Skin of body (tissue), 2 donors: ENCODE results near the gene TREML1. TPM values are rescaled to one million over a fixed set of nuclear protein-coding genes. Genes with fewer than 3 reads are reported as not detected.

ENCODE experiments used
- DNase-seq: peaks from one replicate; lab custom pipeline; 2025; lab: John Stamatoyannopoulos, UW
- total RNA-seq: library from RNA; depleted of rRNA; stranded (reverse); fragments of >200 nt; gene quantifications from one replicate; pipeline ENCODE4 v1.2.3, GENCODE V29; 2014

TREML1 gene
- total RNA-seq, 1 donor from 2014 or later = 0.49 TPM

DNA sequence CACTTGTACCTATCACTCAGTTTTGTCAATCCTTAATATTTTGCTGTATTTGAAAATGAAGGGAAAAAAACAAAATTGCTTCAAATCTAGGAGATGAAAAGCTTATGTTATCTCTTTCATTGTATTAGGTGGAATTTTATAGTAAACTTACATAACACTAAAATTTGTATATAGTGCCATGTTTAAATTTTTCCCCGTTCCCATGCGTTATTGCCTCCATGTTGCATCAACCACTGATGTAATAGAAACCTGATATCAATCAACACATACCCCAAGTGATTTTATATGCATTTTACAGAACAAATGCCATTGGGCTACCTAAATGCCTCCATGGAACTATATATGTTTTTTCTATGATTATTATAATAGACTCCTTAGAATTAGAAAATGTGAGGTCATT, 23.5 kb upstream of the TREML1 start:
- no peak for DNase-seq

DNA sequence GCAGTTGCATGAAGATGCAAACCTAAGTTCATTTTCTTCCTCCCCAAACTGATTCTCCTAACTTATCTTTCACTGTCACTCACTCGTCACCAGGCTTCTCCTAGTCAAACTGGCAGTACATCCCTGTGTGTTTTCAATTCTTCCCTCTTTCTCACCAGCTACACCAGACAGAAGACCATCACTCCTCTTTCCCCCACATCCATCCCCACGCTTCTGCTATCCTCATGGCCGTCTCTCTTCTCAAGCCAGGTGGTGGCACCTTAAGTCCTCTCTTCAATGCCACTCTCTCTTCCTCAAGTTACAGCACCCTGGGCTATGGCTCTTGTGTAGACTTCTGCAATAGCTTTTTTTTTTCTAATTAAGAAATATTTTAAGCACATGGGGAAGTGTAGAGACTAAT, 23.1 kb upstream of the TREML1 start:
- no peak for DNase-seq

DNA sequence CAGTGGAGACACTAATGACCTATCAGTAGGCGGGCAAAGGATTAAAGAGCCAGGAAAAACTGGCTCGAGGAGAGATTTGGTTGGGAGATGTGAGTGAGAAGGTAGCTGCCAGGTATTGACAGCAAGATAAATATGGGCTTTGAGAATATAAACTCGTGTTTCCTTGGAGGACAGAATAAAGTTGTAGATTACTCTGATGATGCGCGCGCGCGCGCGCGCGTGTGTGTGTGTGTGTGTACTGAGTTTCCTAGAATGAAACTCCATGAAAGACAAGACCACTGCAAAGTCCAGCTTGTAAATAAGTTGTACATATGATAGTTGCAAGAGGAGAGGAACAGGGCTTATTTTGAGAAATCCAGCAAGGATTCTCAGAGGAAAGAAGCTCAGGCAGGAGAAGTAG, 22.0 kb upstream of the TREML1 start:
- DNase-seq = no peak

DNA sequence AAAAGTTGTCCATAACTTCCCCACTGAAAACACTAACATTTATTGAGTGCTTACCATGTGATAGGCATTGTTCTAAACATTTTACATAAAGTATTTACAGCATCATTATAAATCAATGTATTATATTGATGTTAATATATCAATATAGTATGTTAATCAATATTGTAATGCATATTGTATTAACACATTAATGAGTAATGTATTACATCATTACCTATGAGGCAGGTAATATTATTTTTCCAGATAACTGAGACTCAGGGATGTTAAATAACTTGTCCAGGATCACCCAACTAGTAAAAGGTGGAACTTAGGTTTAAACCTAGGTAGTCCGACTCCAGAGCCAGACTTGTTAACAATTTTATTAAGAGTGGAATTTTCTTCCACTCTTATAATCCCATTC, 20.9 kb upstream of the TREML1 start:
- no peak for DNase-seq

- no peak for DNase-seq
Observed at GRCh38 chr6:41174610-41175009, 20.5 kb upstream of the TREML1 start.

DNA sequence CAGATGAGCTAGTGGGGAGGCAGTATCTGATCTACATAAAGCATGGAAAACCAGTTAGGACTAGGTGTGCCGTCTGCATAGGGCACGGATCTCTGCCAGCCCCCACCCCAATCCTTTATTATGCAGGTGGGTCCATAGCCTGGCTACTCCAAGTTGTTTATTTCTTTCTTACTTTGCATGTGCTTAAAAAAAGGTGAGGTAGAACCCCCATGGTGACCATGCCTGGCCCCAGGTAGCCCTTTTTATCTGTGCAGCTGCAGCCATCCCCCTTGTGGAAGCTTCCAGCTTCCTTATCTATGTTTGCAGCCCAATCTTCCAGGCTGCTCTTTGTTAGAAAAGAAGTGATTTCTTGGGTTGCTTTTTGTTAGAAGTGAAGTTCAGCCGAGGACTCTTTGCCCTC, 17.8 kb upstream of the TREML1 start:
- DNase-seq = no peak

DNA sequence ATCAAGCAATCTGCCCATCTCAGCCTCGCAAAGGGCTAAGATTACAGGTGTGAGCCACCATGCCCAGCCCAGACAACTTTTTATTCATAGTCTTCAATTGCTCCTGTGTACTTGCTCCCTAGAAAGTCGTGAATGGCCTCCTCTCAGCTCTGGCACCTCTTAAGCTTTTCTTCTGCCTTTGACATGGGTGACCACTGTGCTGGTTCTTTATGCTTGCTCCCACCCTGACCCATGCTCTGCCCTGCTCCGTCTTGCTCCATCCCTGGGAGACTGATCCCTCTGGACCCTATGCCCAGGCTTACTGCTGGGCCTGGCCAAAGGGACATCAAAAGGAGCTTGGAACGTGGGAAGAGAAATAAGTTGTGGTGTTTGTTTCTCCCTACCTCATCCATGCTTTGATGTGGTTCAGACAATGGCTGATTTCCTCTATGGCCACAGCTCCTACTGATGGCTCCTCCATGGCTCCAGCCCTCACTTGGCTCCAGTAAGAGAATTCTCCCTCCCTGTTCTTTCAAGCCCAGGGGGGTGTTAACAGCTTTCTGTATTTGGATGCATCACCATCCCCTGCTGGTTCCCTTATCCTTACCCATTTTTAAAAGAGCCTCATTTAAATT, 16.5 kb upstream of the TREML1 start:
- DNase-seq = no peak

- no peak for DNase-seq
Observed at GRCh38 chr6:41167173-41167963, 13.2 kb upstream of the TREML1 start.

DNA sequence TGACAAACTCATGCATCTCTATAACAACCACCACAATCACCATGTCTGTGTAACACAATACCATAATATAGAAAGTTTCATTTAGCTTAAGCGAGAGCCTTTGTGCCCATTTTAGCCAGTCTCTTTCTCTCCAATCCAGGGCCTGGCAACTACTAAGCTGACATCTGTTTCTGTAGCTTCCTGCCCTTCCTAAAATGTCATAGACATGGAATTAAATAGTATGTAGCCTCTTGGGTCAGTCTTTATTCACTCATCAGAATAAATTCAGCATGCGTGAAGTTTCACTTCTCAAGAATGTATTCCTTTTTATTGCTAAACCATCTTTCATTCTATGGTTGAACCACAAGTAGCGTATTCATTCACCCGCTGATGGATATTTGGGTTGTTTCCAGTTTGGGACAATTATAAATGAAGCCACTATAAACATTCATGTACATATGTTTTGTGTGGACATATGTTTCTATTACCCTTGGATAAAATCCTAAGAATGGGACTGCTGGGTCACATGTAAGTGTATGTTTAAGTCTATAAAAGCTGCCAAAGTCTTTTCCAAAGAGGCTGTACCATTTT, 10.5 kb upstream of the TREML1 start:
- DNase-seq = peak; percentile 30

DNA sequence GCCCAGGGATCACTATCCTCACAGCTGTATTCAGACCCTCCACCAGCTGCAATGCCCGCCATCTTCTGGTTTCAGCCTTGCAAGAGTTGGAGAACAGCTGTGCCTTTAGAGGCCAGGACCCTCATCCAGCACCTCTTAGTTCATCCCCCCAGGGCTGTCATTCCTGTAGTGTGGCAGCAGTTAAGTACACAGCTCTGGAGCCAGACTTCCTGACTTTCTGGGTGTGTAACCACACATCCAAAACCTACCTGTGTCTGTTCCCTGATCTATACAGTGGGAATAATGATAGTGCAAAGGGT, 9.2 kb upstream of the TREML1 start:
- no peak for DNase-seq

GRCh38 chr6:41162687-41163418, 8.7 kb upstream of the TREML1 start, which contains the start of gene TREM2:
TREM2 (minus strand) TSS chr6:41163116; CDS start chr6:41163082, 34 bp downstream.
- DNase-seq = no peak

GRCh38 chr6:41161851-41162552, 7.9 kb upstream of the TREML1 start:
- no peak for DNase-seq

- DNase-seq = no peak
Observed at GRCh38 chr6:41161380-41161779, 7.2 kb upstream of the TREML1 start.

- no peak for DNase-seq
Observed at GRCh38 chr6:41160933-41161332, 6.8 kb upstream of the TREML1 start.

DNA sequence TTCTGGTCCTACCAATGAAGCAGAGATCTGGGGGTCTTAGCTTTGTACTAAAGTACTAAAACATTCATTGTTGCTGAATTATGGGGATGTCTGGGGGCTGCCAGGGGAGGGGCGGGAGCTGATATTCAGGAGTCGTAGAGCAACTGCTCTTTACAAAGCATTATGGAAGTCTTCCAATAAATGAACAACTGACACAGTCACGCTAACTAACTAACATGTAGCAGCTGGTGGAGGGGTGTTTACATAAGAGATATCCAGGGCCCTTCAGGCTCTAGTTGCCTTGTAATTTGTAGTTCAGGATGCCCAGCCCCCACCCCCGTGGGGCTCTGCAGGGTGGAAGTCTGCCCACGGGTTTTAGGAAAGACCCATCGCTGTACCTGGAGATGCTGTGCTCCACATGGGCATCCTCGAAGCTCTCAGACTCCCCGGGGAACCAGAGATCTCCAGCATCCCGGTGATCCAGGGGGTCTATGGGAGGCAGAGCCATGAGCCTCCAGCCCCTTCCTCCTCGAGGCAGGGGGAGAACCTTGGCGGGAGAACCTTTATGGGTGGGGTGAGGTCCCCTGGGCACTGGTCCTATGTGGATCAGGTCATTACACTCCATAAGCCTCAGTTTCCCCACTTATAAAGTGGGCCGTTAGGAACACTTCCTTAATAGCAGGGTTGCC, 5.4 kb upstream of the TREML1 start:
- no peak for DNase-seq

GRCh38 chr6:41157323-41157722, 3.2 kb upstream of the TREML1 start:
- DNase-seq = no peak

GRCh38 chr6:41156771-41157170, 2.6 kb upstream of the TREML1 start:
- DNase-seq = no peak

DNA sequence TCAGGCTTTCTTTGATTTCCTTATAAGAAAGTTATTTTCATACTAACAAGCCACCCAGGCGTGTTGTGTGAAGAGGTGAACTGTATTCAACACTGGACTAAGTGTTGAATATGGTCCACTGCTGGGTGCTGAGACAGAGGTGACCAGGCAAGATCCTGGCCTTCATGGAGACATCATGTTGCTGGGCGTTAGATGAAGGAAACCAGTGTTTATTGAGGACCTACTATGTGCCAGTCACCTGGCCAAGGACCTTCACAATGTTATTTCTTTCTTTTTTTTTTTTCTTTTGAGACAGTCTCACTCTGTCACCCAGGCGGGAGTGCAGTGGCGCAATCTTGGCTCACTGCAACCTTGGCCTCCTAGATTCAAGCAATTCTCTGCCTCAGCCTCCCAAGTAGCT, 1.9 kb upstream of the TREML1 start:
- DNase-seq = no peak

- no peak for DNase-seq
Observed at GRCh38 chr6:41155132-41155805, 1.1 kb upstream of the TREML1 start.

DNA sequence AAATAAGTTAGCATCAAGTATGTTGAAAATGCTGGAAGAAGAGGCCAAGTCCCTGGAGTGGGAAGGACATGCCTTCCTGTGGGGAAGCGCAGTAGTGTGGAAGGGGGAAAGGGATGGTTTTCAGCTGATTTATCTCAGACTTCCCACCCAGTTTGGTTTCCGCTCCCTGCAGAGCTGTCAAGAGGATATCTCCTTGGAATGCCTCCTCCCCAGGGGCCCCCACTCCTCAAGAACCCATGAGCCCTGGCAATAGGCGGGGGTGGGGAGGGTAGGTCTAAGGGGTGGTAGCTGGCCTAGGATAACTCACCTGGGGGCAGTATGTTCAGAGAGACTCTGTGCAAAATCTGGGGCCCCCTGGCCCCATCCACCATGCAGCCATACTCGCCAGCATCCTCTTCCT, 696 bp downstream of the TREML1 start:
- DNase-seq = no peak

DNA sequence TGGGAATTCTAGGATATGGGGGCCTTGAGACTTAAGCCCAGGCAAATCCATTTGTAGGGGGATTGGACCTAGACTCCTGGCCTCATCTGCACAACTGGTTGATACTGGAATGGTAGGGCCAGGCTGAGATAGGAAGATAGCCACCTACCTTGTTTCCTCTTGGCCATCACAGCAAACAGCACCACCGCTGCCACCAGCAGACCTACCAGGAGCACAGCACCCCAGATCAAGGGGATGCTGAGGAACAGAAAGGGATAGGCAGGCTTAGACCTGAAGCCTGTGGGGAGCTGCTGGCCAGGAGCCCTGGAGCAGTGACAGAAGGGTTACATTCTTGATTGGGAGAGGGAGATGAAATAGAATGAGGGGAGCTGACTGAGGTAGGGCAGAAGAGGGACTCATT, 3.5 kb downstream of the TREML1 start:
- no peak for DNase-seq
